ENCODE data around the gene SEMA3C.
A peak's percentile ranks its signal among the peaks of the same experiment; 100 is the strongest.

Gene SEMA3C

DNA sequence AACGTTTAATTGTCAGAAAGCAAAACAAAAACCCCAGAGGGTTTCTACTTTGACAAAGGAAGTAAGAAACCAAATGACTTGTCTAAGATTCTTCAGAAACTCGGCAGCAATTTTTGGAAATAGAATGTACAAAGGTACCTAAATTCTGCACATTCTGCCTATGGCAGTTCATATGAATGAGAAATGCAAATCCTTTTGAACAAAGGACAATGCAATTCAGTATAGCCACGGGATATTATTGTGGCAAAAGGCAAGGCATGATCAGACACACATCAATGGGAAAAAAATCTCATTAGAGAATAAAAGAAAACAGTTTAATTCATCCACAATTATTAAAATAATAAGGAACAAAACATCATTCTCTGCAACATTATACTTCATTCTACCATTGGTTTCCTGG lies 93.4 kb downstream of the SEMA3C start:
- DNase-seq (ENCODE audit: low read depth, low spot score): no peak

DNA sequence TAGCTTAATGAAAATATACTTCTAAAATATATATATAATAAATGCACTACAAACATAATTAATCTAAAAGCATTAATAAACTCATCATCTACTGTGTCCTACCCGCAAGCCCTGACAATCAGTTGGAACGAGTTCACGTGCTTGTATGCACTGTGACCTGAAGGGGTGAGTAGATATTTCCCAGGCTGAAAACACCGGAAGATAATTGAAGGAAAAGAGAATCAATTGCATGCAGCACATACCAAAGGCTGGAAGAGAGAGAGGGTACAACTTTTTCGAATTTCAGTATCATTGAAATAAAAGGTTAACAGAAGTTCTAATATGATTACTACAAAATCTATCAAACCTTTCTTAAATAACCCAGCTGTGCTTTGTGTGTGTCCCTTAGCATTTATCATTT lies 94.6 kb downstream of the SEMA3C start:
- no peak for DNase-seq (ENCODE audit: low read depth, low spot score)

DNA sequence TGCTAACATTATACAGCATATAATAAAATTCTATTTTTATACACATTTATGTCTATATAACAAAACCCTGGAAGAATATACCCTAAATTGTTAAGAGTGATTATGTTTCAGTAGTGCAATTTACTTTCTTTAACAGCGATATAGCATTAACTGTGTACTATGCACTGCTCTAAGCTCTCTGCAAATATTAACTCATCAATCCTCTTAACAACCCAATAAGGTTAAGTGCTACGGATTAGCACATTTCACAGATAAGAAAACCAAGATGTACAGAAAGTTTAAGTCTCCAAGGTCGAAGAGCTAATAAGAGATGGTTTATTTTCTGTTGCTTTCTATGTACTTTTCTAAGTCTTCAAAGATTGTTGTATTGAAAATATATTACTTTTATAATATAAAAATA lies 95.8 kb downstream of the SEMA3C start:
- no peak for DNase-seq (ENCODE audit: low read depth, low spot score)

DNA sequence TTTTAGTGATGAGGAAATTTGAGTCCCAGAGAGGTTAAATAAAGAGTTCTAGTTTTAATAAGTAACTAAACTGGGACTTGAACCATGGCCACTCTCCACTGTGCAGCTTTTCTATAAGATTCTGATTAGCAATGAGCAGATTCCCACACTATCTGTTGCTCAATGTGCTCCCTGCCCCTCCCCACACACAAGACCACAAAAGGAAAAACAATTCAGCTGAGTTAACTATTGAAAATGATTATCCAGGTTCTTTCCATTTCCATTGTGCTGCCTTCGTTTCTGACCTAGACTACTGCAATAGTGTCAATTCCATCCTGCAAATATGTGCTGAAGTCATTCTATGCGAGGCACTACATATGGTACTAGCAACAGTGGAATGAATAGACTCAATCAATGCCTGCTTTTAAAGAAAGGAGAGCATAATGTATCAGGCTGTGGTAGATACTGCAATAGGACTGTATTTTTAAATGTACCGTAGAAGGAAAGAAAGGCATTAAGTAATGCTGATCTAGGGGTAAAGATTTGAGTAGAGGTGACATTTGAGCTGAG lies 97.0 kb downstream of the SEMA3C start:
- no peak for DNase-seq (ENCODE audit: low read depth, low spot score)

DNA sequence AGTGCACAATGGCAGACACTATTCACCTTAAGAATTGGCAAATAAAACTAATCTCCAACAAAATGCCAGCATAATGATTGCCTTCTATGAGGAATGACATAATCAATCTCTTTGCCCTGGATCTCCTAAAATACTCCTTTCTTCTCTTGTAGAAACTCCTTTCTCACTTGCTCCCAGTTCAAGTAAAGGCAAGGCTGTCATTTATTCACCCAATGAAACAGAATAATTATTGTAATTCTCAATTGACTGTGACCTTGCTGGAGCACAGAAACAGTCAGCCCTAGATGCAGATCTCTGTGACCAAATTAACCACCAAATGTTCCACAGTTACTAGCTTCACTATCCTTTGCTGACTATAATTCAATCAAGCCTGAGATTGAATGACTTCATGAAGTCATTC lies 99.3 kb downstream of the SEMA3C start:
- no peak for DNase-seq (ENCODE audit: low read depth, low spot score)

DNA sequence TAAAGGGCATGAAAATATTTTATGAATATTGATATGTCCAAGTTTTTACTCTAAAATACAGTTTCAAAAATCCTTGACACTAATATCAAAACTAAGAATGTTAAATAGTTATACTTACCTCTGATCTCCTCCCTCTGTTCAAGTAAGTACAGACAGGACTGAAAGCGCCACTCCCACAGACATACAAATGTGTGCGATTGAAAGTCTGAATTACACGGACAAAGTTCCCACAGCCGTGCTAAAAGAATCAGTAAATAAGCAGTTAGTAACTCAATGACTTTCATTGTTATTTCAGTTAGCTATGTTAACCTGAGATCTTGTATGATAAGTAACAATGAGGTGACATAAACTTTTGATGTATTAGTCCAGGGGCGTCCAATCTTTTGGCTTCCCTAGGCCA lies 100.7 kb downstream of the SEMA3C start:
- DNase-seq (ENCODE audit: low read depth, low spot score): no peak

DNA sequence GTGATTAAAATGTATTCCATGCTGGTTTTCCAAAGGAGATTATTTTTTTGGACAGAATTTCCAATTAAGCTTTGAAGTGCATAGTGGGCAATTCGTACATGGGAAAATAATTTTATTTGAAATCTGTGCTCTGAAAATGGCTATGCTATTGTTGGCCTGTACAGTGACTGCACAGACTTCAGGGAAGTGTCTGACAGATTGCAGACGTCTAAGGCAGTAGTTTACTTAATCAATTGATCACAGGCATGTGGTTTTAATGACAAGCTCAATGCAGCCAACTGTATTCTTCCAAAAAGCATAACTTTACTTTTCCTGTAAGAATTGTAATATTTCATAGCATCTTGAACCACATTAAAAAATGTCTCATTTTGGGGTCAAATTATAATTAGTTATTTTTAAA lies 102.0 kb downstream of the SEMA3C start:
- DNase-seq (ENCODE audit: low read depth, low spot score): no peak

DNA sequence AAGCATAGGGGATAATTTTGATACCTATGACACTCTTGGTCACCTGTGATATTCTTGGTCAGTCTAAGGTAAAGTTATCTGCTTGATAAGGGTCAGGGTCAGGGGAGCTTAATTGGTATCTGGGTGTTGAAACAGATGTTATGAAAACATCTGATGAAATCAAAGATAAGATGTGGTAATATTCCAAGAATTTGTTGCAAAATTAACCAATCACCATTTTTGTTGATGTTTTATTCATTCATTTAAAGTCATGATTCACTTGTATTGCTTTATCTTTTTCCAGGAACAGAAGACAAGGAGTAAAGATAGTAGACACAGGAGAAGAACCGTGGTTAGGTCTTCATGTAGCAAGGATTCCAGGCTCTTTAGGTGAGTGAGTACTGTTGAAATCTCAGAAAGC lies 103.1 kb downstream of the SEMA3C start:
- DNase-seq (ENCODE audit: low read depth, low spot score): no peak

DNA sequence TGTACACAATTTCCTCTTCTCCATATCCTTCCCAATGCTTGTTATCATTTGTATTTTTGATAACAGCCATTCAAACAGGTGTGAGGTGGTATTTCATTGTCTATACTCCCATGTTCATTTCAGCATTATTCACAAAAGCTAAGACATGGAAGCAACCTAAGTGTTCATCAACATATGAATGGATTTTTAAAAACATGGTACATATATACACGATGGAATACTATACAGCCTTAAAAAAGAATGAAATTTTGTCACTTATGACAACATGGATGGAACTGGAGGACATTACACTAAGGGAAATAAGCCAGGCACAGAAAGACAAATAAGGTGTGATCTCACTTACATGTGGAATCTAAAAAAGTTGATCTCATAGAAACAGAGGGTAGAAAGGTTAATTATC lies 109.3 kb downstream of the SEMA3C start:
- no peak for DNase-seq (ENCODE audit: low read depth, low spot score)

DNA sequence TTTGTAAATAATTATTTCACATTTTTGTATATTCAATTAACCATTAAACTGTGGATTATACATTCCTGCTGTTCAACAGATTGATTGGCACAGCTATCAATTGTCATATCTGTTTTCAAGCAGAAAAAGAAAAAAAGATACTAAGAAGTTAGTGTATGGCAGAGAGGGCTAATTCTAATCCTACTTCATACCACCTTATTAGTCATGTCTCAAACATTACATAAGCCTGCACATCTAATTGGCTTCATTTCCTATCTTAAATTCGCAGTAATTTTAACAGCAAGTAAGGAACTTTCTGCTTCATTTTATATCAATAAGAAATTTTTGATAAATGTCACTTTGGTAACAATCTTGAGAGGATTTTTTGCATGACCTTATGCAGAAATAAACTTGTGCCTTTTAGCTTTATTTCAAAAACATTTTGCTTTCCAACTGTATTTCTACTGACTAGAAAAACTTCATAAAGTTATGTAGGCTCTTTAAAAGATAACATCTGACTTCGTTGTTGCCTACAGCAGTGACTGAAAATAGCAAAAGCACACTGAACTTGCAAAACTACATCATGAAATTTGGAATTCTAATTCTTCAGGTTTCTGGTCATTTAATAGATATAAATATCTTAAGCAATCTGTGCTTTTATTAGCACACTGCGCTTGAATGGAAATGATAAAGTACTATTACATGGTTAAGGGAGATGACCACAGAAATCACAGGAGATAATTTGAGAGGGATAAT lies 111.5 kb downstream of the SEMA3C start:
- DNase-seq (ENCODE audit: low read depth, low spot score): no peak

DNA sequence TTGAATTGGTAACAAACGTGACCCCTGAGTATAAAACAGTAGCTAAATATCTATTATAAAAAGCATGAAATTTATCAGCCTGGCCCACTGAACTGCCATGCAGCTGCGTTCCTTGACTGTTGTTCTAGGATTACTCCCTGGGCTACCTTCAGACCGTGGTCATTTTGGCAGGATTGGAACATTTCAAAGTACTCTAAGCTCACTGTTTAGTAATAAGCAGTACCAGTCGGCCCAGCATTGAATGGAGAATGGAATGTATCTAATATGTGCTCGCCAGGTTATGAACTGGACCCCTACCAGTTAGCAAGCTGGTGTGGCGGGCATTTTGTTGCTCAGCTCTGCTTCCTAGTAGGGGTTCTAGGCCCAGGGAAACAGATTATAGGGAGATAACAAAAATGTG lies 112.2 kb downstream of the SEMA3C start:
- DNase-seq (ENCODE audit: low read depth, low spot score): no peak

DNA sequence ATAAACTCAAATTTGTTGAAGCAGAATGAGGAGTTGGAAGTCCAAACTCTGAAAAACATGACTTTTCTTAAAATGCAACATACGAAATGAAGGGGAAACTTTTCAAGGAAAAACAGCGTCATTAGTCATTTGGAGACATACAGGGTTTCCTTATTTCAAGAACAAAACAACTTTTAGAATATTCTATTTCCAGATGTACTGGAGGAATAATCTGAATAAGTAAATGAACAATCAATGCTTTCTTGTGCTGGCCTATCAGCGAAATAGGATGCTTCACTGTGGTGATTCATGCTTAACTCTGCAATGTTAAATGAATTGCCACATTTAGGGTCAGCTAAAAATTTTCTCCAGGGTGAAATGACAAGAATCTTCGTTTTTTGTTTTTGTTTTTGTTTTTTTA lies 114.3 kb downstream of the SEMA3C start:
- DNase-seq (ENCODE audit: low read depth, low spot score): no peak

DNA sequence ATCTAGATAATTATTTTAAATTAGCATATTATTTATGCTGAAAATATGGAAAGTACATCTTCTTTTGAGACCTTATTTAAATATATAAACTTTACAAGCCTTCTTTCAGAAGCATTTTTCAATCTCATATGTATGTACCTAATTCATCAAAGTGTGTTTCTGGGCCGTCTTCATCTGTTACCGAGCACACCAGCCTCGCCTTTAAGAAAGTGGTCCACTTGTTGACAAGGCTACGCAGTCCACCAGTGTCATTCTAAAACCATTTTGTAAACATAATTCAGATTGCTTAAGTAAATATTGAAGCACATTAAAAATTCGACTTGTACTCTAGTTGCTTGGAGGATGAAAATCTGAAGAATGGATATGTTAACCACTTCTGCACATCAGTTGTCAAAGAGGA lies 116.3 kb downstream of the SEMA3C start:
- DNase-seq (ENCODE audit: low read depth, low spot score): no peak

DNA sequence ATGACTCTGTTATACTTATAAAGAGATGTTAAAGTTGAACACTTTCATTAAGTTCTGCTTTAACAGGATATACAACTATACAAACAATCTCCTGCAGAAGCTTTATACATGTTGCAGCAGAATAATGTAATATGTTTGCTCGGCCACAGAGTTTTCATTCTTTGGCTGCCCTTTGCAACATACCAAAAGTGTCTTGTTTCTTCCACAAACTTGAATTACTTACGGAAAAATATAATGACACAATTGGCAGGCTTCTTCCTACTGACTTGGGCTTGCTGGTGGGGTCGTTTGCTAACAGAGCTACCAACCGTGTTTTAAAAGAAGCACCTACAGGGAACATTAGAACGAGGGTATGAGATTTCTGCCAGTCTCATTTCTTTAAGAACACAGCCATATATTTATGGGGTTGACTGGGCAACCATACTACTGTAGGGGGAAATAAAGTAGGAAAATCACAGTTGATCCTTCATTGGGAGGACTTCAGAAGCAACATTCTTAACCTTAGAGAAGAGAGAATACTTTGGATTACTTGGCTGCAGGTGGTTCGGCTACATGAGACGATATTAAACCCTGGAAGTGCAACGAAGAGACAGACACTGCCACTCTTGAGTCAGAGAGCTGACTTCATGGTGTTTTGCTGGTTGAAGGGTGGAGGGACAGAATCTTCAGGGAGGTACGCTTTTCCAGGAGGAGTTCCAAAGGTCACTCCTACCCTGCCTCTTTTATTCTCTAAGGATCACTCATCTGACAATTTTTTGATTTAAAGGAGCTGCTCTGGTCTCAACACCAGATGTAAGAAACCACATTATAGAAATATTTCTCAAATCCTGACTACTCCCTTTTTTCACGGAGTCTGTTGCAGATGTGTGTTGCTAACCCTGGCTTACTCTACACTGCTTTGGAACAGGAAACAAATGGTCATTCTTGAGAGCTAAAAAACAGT lies 123.9 kb downstream of the SEMA3C start:
- DNase-seq (ENCODE audit: low read depth, low spot score): no peak

DNA sequence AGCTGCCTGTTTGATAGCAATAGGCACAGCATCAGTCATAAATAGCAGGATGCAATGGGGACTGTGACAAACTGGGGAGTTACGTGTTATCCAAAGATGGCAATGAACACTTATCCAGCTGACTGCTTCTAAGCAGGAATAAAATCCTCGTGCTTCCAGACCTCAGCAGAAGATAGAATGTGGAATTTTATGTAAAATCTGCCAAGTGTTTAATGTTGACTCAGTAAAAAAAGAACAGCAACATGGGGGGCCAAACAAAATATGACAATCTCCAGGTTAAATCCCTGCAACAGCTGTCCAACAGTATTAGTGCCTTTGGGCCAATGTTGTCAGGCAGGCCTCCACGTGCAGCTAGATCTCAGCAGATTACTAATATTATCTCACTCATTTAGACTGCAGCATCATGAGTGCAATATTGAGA lies 127.3 kb downstream of the SEMA3C start:
- DNase-seq (ENCODE audit: low read depth, low spot score): no peak

DNA sequence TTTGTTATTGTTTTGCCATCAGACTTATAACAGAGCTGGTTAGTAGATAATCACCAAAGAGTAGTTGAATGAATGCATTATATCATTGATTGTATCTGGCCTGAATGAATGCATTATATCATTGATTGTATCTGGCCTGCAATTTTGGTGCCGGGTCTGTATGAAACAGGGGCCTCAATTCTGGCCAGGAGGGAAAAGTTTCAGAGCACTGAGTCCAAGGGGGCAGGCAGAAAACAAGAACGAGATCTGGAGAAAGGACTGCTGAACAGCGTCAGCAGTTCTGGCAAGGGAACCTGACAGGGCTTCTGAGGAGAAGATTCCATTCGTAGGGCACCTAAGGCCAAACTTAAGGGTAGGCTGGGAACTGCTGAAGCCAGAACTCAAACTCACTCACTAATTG lies 128.0 kb downstream of the SEMA3C start:
- no peak for DNase-seq (ENCODE audit: low read depth, low spot score)

DNA sequence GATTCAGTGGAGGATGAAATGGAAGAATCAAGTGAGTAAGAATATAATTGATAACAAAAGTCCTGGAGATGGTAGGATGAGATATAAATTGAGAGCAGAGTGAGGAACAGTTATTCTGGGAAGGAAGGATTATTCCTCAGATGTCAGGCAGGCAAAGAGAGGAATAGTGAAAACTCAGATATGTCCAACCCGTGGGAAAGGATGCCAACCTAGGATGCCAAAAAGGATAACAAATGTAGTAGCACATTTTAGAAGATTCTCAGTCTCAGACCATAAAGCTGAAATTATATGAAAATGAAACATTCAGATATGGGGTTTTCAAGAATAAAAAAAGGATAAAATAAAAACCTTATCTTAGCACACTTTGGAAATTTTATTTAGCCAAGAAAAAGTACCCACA lies 131.1 kb downstream of the SEMA3C start:
- DNase-seq (ENCODE audit: low read depth, low spot score): no peak

DNA sequence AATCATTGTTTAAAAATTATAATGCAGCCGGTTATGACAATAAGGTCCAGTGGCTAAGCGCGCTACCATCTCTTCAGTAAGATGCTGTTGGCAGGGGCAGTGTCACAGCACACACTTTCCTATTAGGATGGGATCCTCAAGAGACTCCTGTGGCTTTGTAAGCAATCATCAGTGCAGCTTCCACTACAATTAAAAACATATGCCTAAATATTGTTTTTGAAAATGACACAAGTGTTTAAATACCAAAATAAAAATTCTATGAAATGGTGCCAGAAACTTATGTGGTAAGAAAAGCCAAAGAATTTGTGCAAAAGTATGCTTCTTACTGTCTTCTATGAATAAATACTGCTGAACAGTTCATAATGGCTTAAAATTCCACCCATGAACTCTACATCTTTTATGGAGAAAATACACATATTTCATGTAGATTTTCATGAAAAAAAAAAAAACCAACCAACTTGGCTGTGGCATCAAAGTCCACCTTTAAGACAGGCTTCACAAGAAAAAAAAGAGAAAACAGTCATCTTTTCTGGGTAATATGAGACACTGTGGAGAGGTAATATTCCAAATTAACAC lies 132.8 kb downstream of the SEMA3C start:
- DNase-seq (ENCODE audit: low read depth, low spot score): no peak

DNA sequence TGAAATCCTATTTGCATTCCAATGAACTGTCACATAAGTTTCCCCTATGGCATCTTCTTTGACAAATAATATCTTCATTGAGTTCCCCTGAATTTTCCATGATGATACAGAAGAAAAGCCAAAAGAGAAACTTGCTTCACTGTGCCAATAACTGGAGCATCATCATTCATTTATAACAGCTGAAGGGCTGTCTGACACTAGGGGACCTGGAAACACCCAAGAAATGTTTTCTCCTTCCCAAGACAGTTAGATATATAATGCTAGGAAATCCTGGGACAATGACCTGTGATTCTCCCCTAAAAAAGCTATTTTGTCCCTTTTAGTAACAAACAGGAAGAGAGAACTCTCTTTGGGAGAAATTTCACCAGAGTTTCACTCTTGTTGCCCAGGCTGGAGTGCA lies 133.6 kb downstream of the SEMA3C start:
- no peak for DNase-seq (ENCODE audit: low read depth, low spot score)

DNA sequence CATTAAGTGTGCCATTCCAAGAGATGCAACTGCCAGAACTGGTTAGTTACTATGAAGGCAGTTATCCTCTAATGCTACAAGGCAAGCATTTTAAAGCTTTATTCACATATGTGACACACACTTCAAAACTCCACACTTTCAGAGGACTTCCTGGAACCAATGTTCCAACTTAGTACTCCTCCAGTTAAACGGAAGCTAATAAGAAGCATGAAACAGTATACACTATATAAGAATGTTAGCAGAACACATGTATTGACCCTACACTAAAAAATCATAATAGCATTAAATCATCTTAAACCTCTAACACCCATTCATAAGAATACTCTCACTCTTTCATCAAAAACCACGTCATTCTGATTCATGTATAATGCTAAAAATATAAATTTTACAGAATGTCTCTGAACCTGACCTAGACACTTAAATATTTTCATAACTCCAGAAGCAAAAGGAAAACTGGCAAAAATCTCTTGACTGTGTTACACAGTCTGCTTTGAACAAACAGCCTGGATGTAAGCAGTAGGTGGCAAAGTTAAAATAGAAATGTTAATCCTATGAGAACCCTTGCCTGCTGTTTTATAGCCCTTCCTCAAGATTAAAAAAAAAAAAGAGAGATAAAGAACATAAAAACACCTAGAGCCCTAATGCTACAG lies 135.0 kb downstream of the SEMA3C start:
- peak; percentile 43 for DNase-seq (ENCODE audit: low read depth, low spot score)

DNA sequence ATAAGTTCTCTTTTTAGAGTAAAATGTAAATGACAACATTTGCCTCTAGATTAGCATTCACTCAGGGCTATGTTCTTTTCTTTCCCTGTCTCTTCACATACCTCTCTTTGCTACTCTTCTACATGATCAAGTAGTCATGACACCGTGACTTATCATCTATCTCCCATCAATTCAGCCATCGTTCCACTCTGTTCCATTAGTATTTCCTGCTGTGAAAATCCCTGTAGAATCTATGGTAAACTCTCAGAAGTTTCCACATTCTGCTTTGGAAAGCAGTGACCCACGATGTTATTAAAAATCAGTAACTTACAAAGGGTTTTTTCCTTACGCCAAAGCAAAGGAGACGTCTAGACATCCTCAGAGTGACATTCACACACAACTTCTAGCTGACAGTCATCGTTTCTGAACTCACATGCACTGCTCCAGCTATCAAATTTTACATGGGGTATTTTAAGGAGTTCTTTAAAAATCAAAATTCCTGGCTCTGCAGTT lies 135.6 kb downstream of the SEMA3C start:
- no peak for DNase-seq (ENCODE audit: low read depth, low spot score)

DNA sequence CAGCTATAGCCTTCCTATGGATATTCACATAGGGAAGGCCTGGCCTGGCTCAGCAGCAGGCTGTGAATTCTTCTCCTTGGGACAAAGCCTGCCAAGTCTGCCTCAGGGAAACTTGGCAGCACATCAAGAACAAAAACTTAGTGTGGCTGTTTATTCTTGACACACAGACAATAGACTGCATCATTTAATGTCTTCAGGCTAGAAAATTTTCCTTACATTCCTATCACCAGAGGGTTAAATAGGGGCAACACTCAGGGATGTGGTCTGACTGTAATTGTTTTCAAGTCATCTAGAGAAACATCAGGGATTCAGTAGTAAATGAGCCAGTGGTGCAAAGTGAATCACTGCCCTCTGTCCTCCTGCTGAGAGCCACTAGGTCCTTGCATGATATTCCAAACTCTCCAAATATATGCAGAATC lies 137.3 kb downstream of the SEMA3C start:
- DNase-seq (ENCODE audit: low read depth, low spot score): peak; percentile 84

Measured in smooth muscle cell of the brain vasculature (primary cell).